Loucy (cell line): ENCODE data around the gene FKBP14.

Experiments
- H2AFZ ChIP-seq: fragments of 200-600 bp; sonication (generic); 2 replicates; pipeline ENCODE4 v1.6.0; 2016; ENCODE audit warnings: antibody characterized with exemption, mild to moderate bottlenecking, low read length, moderate library complexity
- H3F3A ChIP-seq: fragments of 200-600 bp; 2 replicates; pipeline ENCODE4 v1.6.0; 2016; ENCODE audit warnings: antibody characterized with exemption, low read depth, mild to moderate bottlenecking
- H3K27me3 ChIP-seq: fragments of 200-600 bp; sonication (generic); 2 replicates; pipeline ENCODE4 v1.6.1; 2014; ENCODE audit warnings: low read length, mild to moderate bottlenecking; ENCODE audit not compliant: insufficient read depth, poor library complexity, severe bottlenecking
- H3K36me3 ChIP-seq: fragments of 200-600 bp; sonication (generic); 2 replicates; pipeline ENCODE4 v1.6.1; 2016; ENCODE audit warnings: low read length; ENCODE audit not compliant: insufficient read depth
- H3K4me1 ChIP-seq: fragments of 200-600 bp; sonication (generic); 2 replicates; pipeline ENCODE4 v1.5.1; 2014; ENCODE audit warnings: low read length, mild to moderate bottlenecking; ENCODE audit not compliant: insufficient read depth, poor library complexity, severe bottlenecking
- H3K4me2 ChIP-seq: fragments of 200-600 bp; sonication (generic); 2 replicates; pipeline ENCODE4 v1.6.0; 2014; ENCODE audit warnings: antibody characterized with exemption, low read length, low read depth, mild to moderate bottlenecking; ENCODE audit not compliant: poor library complexity, severe bottlenecking
- H3K4me3 ChIP-seq: fragments of 200-600 bp; sonication (generic); 2 replicates; pipeline ENCODE4 v1.5.1; 2014; ENCODE audit warnings: low read length, mild to moderate bottlenecking, mixed read lengths; ENCODE audit not compliant: poor library complexity, severe bottlenecking
- H3K79me2 ChIP-seq: fragments of 200-600 bp; sonication (generic); 2 replicates; pipeline ENCODE4 v1.6.1; 2014; ENCODE audit warnings: low read length; ENCODE audit not compliant: insufficient read depth
- H3K9ac ChIP-seq: fragments of 200-600 bp; sonication (generic); 2 replicates; pipeline ENCODE4 v1.6.0; 2014; ENCODE audit warnings: mild to moderate bottlenecking, low read depth, low read length, moderate library complexity; ENCODE audit not compliant: poor library complexity, severe bottlenecking
- H3K9me2 ChIP-seq: fragments of 200-600 bp; sonication (generic); replicated peaks from 2 replicates; pipeline ENCODE4 v1.6.1; 2016; ENCODE audit warnings: low read depth, low read length, mixed read lengths
- H3K9me3 ChIP-seq: fragments of 200-600 bp; sonication (generic); 2 replicates; pipeline ENCODE4 v1.6.1; 2014; ENCODE audit warnings: mild to moderate bottlenecking, antibody characterized with exemption, low read length, low read depth; ENCODE audit not compliant: insufficient read depth
- H4K20me1 ChIP-seq: fragments of 200-600 bp; sonication (generic); 2 replicates; pipeline ENCODE4 v1.6.0; 2014; ENCODE audit warnings: antibody characterized with exemption, low read length, mild to moderate bottlenecking; ENCODE audit not compliant: insufficient read depth, poor library complexity, severe bottlenecking
- EZH2phosphoT487 ChIP-seq: fragments of 200-600 bp; IDR thresholded peaks from 2 replicates; pipeline ENCODE4 v1.6.1; 2018; ENCODE audit warnings: antibody characterized with exemption, mild to moderate bottlenecking, moderate library complexity, borderline replicate concordance
- TF ChIP-seq, protein P1 (sequence below): fragments of 200-600 bp; sonication (generic); conservative IDR thresholded peaks from 2 replicates; pipeline ENCODE4 v1.5.1; 2014; ENCODE audit warnings: mild to moderate bottlenecking, antibody characterized with exemption, low read length

Gene FKBP14

DNA sequence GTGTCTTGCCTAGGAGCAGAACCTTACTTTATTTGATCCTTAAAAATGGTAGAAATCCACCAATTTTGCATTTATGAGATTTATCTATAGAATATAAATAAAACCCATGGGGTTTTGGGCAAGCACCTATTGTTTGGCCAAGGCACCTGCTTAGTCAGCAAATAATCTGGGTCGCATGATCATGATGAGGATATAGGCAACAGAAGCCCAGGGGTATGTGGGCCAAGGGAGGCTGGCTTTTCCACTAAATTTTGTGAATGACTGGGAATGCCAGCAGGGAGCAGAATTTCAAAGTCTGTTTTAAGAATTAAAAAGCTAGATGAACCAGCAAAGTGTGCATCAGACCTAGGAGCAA is 54.2 kb downstream of the FKBP14 start:
- H3K9me3 ChIP-seq = peaks cover 4% of the 10 kb centered on the region; the same call in 1 of the 2 replicates
- H2AFZ ChIP-seq = no peak overlapping the region
- no peaks in the 10 kb centered on the region for H3K36me3 ChIP-seq
- H3K4me3 ChIP-seq = no peak overlapping the region
- no peak overlapping the region for H3K4me2 ChIP-seq
- no peaks in the 10 kb centered on the region for H3K9me2 ChIP-seq
- no peaks in the 10 kb centered on the region for H4K20me1 ChIP-seq
- TF ChIP-seq, protein P1, sequence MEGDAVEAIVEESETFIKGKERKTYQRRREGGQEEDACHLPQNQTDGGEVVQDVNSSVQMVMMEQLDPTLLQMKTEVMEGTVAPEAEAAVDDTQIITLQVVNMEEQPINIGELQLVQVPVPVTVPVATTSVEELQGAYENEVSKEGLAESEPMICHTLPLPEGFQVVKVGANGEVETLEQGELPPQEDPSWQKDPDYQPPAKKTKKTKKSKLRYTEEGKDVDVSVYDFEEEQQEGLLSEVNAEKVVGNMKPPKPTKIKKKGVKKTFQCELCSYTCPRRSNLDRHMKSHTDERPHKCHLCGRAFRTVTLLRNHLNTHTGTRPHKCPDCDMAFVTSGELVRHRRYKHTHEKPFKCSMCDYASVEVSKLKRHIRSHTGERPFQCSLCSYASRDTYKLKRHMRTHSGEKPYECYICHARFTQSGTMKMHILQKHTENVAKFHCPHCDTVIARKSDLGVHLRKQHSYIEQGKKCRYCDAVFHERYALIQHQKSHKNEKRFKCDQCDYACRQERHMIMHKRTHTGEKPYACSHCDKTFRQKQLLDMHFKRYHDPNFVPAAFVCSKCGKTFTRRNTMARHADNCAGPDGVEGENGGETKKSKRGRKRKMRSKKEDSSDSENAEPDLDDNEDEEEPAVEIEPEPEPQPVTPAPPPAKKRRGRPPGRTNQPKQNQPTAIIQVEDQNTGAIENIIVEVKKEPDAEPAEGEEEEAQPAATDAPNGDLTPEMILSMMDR = no peak
- TF ChIP-seq EZH2phosphoT487 = no peak
- H3F3A ChIP-seq = no peaks in the 10 kb centered on the region
- no peak overlapping the region for H3K9ac ChIP-seq
- H3K79me2 ChIP-seq = no peaks in the 10 kb centered on the region
- peaks cover 17% of the 10 kb centered on the region for H3K4me1 ChIP-seq
- no peaks in the 10 kb centered on the region for H3K27me3 ChIP-seq

DNA sequence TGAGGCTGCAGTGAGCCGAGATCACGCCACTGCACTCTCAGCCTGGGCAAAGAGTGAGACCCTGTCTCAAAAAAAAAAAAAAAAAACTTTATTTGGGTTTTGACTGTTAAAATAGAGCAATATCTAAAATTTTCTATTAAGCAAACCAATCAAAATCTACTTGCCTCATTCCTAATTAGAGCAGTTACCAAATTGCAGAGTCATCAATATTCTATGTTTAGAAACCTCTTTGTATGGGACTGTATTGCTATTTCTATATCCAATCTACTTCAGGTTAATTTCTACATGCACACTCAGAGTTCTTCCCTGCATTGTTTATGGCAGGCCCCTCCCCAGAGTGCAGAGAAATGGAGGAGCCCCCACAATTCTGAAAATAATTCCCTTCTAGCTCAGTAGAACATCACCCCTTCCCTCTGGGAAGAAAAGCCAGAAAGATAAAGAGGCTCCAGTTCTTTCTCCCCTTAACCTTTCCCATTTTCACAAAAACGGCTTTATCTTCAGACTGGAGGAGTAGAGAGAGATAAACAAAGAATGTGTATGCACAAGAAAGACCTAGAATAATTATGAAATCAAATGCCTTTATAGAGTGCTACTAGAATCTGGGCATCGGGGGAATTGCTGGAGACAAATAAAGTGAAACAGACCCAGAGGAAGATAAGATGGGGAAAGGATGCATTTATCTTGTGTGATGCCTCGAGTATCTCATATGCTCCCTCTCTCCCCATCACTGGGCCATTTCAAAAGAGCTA is 54.8 kb downstream of the FKBP14 start:
- no peak overlapping the region for H2AFZ ChIP-seq
- no peaks in the 10 kb centered on the region for H3K79me2 ChIP-seq
- no peaks in the 10 kb centered on the region for H4K20me1 ChIP-seq
- H3K9ac ChIP-seq = no peak overlapping the region
- peaks cover 4% of the 10 kb centered on the region; the same call in 1 of the 2 replicates for H3K9me3 ChIP-seq
- H3K4me2 ChIP-seq = no peak overlapping the region
- no peaks in the 10 kb centered on the region for H3K27me3 ChIP-seq
- no peak overlapping the region for H3K4me3 ChIP-seq
- H3F3A ChIP-seq = no peaks in the 10 kb centered on the region
- peaks cover 13% of the 10 kb centered on the region for H3K4me1 ChIP-seq
- no peaks in the 10 kb centered on the region for H3K36me3 ChIP-seq
- TF ChIP-seq, protein P1 = no peak
- TF ChIP-seq EZH2phosphoT487 = no peak
- H3K9me2 ChIP-seq = no peaks in the 10 kb centered on the region

DNA sequence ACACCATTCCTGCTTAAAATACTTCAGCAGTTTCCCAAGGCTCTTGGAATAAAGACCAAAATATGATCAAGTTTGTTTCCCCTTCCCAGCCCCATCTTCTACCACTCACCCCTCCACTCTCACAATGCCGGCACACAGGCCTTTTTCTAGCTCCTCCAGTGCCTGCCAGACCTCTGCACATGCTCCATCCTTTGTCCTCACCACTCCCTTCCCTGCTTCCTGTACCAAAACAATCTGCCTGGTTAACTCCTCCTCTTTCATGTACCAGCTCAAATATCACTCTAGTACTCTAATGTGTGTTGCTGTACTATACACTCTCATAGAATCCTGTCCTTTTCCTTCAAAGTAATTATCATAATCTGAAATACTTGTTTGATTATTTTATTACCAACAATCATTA is 56.3 kb downstream of the FKBP14 start:
- H2AFZ ChIP-seq = no peak overlapping the region
- H3K79me2 ChIP-seq = no peaks in the 10 kb centered on the region
- no peak for TF ChIP-seq EZH2phosphoT487
- TF ChIP-seq, protein P1 = no peak
- no peak overlapping the region for H3K4me3 ChIP-seq
- no peaks in the 10 kb centered on the region for H3K27me3 ChIP-seq
- H3K9ac ChIP-seq = no peak overlapping the region
- no peaks in the 10 kb centered on the region for H3K9me2 ChIP-seq
- peaks cover 4% of the 10 kb centered on the region; the same call in 1 of the 2 replicates for H3K9me3 ChIP-seq
- no peaks in the 10 kb centered on the region for H3K36me3 ChIP-seq
- peaks cover 6% of the 10 kb centered on the region for H3K4me1 ChIP-seq
- no peaks in the 10 kb centered on the region for H4K20me1 ChIP-seq
- no peak overlapping the region for H3K4me2 ChIP-seq
- H3F3A ChIP-seq = no peaks in the 10 kb centered on the region
